MCF 10A (cell line): ENCODE measurements around the gene LBHD2. TPM values are rescaled to one million over a fixed set of nuclear protein-coding genes. Genes with fewer than 3 reads are reported as not detected.
"Not testable (repeated sequence)": the region's sequence is repeated elsewhere in the genome, so short reads cannot be mapped to it uniquely, and the experiment has no call there.

Source experiments
- BruUV-seq: library from RNA; stranded (reverse); fragments of 400-500 nt; replicated peaks from 2 replicates; lab custom pipeline; 2021; lab: Mats Ljungman, UMichigan
- CTCF ChIA-PET: fragments of 300-600 bp; sonication (Branson Sonifier 250); formaldehyde crosslinking; extraction: SDS; loops from one replicate; lab custom pipeline; 2021; ENCODE audit warnings: antibody characterized with exemption, inconsistent platforms; lab: Yijun Ruan, JAX
- POLR2A ChIA-PET: fragments of 300-600, 350-650 bp; sonication (Branson Sonifier 250); formaldehyde crosslinking; extraction: SDS; loops from one replicate; lab custom pipeline; 2020; ENCODE audit warnings: antibody characterized with exemption, inconsistent platforms; lab: Yijun Ruan, JAX
- DNase-seq: peaks from one replicate; pipeline ENCODE4 v3.0.0-alpha.2; 2018; ENCODE audit not compliant: unreplicated experiment
- H3K27ac Mint-ChIP-seq: one replicate; pipeline ENCODE4 v1.8.0; 2022; ENCODE audit warnings: mild to moderate bottlenecking, low read depth, mixed read lengths; ENCODE audit not compliant: unreplicated experiment
- H3K27me3 Mint-ChIP-seq: one replicate; pipeline ENCODE4 v1.8.0; 2022; ENCODE audit warnings: mixed read lengths; ENCODE audit not compliant: insufficient read depth, unreplicated experiment
- H3K36me3 Mint-ChIP-seq: one replicate; pipeline ENCODE4 v1.8.0; 2022; ENCODE audit warnings: mild to moderate bottlenecking, moderate library complexity, mixed read lengths; ENCODE audit not compliant: insufficient read depth, unreplicated experiment
- H3K4me1 Mint-ChIP-seq: one replicate; pipeline ENCODE4 v1.8.0; 2022; ENCODE audit warnings: mixed read lengths; ENCODE audit not compliant: insufficient read depth, unreplicated experiment
- H3K4me3 Mint-ChIP-seq: one replicate; pipeline ENCODE4 v1.8.0; 2022; ENCODE audit warnings: mild to moderate bottlenecking, moderate library complexity, mixed read lengths; ENCODE audit not compliant: unreplicated experiment
- H3K9me3 Mint-ChIP-seq: one replicate; pipeline ENCODE4 v1.8.0; 2022; ENCODE audit warnings: mixed read lengths; ENCODE audit not compliant: unreplicated experiment
- intact Hi-C: fragments of 100-400 bp; cut with micrococcal nuclease; formaldehyde crosslinking; loops from 2 replicates; pipeline ENCODE4 v1.14.1; 2022
- total RNA-seq: library from RNA; stranded (reverse); gene quantifications from 2 replicates; pipeline ENCODE4 v1.2.3, GENCODE V29; 2022
- TF ChIP-seq, protein P1 (sequence below): fragments of 200-600 bp; IDR thresholded peaks from one replicate; pipeline ENCODE4 v1.8.0; 2022; ENCODE audit warnings: antibody characterized with exemption, mild to moderate bottlenecking; ENCODE audit not compliant: unreplicated experiment

LBHD2 gene
- total RNA-seq, 1 experiment from 2014 or later: not detected

- ChIA-PET CTCF (interaction anchor here (1.1 kb wide), 1 partner anchor 180 kb away, joined by 7 read pairs; no protein-coding TSS in a partner anchor), POLR2A (no interaction called here)
- Mint-ChIP-seq H3K4me3 (no peak overlapping the region), H3K36me3 (no peaks in the 10 kb centered on the region), H3K4me1 (peaks cover 15% of the 10 kb centered on the region), H3K27me3 (no peaks in the 10 kb centered on the region), H3K27ac (no peak overlapping the region), H3K9me3 (no peaks in the 10 kb centered on the region)
- no TSS peak for BruUV-seq
- intact Hi-C loops: no loop called here
- TF ChIP-seq, protein P1, sequence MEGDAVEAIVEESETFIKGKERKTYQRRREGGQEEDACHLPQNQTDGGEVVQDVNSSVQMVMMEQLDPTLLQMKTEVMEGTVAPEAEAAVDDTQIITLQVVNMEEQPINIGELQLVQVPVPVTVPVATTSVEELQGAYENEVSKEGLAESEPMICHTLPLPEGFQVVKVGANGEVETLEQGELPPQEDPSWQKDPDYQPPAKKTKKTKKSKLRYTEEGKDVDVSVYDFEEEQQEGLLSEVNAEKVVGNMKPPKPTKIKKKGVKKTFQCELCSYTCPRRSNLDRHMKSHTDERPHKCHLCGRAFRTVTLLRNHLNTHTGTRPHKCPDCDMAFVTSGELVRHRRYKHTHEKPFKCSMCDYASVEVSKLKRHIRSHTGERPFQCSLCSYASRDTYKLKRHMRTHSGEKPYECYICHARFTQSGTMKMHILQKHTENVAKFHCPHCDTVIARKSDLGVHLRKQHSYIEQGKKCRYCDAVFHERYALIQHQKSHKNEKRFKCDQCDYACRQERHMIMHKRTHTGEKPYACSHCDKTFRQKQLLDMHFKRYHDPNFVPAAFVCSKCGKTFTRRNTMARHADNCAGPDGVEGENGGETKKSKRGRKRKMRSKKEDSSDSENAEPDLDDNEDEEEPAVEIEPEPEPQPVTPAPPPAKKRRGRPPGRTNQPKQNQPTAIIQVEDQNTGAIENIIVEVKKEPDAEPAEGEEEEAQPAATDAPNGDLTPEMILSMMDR: no peak
- no peak for DNase-seq
Observed at GRCh38 chr14:103112400-103113243, 28.6 kb downstream of the LBHD2 start.

- Mint-ChIP-seq H3K4me1 (peaks cover 15% of the 10 kb centered on the region), H3K4me3 (no peak overlapping the region), H3K27me3 (no peaks in the 10 kb centered on the region), H3K36me3 (no peaks in the 10 kb centered on the region), H3K9me3 (no peaks in the 10 kb centered on the region), H3K27ac (no peak overlapping the region)
- DNase-seq: no peak
- POLR2A ChIA-PET: no interaction called here
- CTCF ChIA-PET: interaction anchor here (1.1 kb wide), 1 partner anchor 179 kb away, joined by 7 read pairs; no protein-coding TSS in a partner anchor
- intact Hi-C loops: no loop called here
- TF ChIP-seq, protein P1: no peak
- no TSS peak for BruUV-seq
Observed at GRCh38 chr14:103113303-103113702, 29.3 kb downstream of the LBHD2 start.

DNA sequence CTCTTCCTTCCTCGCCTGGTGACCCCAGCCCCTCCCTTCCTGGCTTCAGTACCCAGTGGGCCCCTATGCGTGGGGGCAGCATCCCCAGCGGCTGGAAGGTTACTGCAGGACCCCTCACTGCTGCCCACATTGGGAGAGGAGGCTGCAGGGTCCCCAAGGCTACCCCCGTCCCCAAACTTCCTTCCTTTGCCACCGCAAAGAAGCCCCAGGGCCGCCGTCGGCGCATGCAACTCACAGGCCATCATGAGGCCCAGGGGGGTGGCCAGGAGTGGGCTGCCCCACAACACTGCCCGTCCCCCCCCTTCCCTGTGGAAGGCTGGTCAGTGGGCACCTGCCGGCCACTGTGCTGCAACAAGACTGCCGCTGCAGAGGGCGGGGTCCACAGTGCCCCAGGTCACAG, 29.8 kb downstream of the LBHD2 start:
- DNase-seq: no peak
- intact Hi-C loops: no loop called here
- ChIA-PET CTCF (interaction anchor here (1.1 kb wide), 1 partner anchor 178 kb away, joined by 7 read pairs; no protein-coding TSS in a partner anchor), POLR2A (no interaction called here)
- BruUV-seq: no TSS peak
- Mint-ChIP-seq H3K4me1 (peaks cover 15% of the 10 kb centered on the region), H3K4me3 (no peak overlapping the region), H3K27me3 (no peaks in the 10 kb centered on the region), H3K9me3 (no peaks in the 10 kb centered on the region), H3K36me3 (no peaks in the 10 kb centered on the region), H3K27ac (no peak overlapping the region)
- TF ChIP-seq, protein P1: no peak

- DNase-seq, H3K36me3 Mint-ChIP-seq, H3K9me3 Mint-ChIP-seq, H3K4me3 Mint-ChIP-seq, H3K27ac Mint-ChIP-seq, H3K4me1 Mint-ChIP-seq, BruUV-seq, POLR2A ChIA-PET, intact Hi-C loops, H3K27me3 Mint-ChIP-seq: not testable (repeated sequence)
- CTCF ChIA-PET: interaction anchor here (1.0 to 2.6 kb wide), 2 partner anchors 10 kb away, joined by 4 to 17 read pairs; no protein-coding TSS in a partner anchor
Observed at GRCh38 chr14:103115086-103115679, 31.2 kb downstream of the LBHD2 start.
